Loucy (cell line): ENCODE measurements around the gene PLA2G4D.

Experiments used
- H2AFZ ChIP-seq: fragments of 200-600 bp; sonication (generic); 2 replicates; pipeline ENCODE4 v1.6.0; 2016; ENCODE audit warnings: antibody characterized with exemption, mild to moderate bottlenecking, low read length, moderate library complexity
- H3F3A ChIP-seq: fragments of 200-600 bp; 2 replicates; pipeline ENCODE4 v1.6.0; 2016; ENCODE audit warnings: antibody characterized with exemption, low read depth, mild to moderate bottlenecking
- H3K27me3 ChIP-seq: fragments of 200-600 bp; sonication (generic); 2 replicates; pipeline ENCODE4 v1.6.1; 2014; ENCODE audit warnings: low read length, mild to moderate bottlenecking; ENCODE audit not compliant: insufficient read depth, poor library complexity, severe bottlenecking
- H3K36me3 ChIP-seq: fragments of 200-600 bp; sonication (generic); 2 replicates; pipeline ENCODE4 v1.6.1; 2016; ENCODE audit warnings: low read length; ENCODE audit not compliant: insufficient read depth
- H3K4me1 ChIP-seq: fragments of 200-600 bp; sonication (generic); 2 replicates; pipeline ENCODE4 v1.5.1; 2014; ENCODE audit warnings: low read length, mild to moderate bottlenecking; ENCODE audit not compliant: insufficient read depth, poor library complexity, severe bottlenecking
- H3K4me2 ChIP-seq: fragments of 200-600 bp; sonication (generic); 2 replicates; pipeline ENCODE4 v1.6.0; 2014; ENCODE audit warnings: antibody characterized with exemption, low read length, low read depth, mild to moderate bottlenecking; ENCODE audit not compliant: poor library complexity, severe bottlenecking
- H3K4me3 ChIP-seq: fragments of 200-600 bp; sonication (generic); 2 replicates; pipeline ENCODE4 v1.5.1; 2014; ENCODE audit warnings: low read length, mild to moderate bottlenecking, mixed read lengths; ENCODE audit not compliant: poor library complexity, severe bottlenecking
- H3K79me2 ChIP-seq: fragments of 200-600 bp; sonication (generic); 2 replicates; pipeline ENCODE4 v1.6.1; 2014; ENCODE audit warnings: low read length; ENCODE audit not compliant: insufficient read depth
- H3K9ac ChIP-seq: fragments of 200-600 bp; sonication (generic); 2 replicates; pipeline ENCODE4 v1.6.0; 2014; ENCODE audit warnings: mild to moderate bottlenecking, low read depth, low read length, moderate library complexity; ENCODE audit not compliant: poor library complexity, severe bottlenecking
- H3K9me2 ChIP-seq: fragments of 200-600 bp; sonication (generic); replicated peaks from 2 replicates; pipeline ENCODE4 v1.6.1; 2016; ENCODE audit warnings: low read depth, low read length, mixed read lengths
- H3K9me3 ChIP-seq: fragments of 200-600 bp; sonication (generic); 2 replicates; pipeline ENCODE4 v1.6.1; 2014; ENCODE audit warnings: mild to moderate bottlenecking, antibody characterized with exemption, low read length, low read depth; ENCODE audit not compliant: insufficient read depth
- H4K20me1 ChIP-seq: fragments of 200-600 bp; sonication (generic); 2 replicates; pipeline ENCODE4 v1.6.0; 2014; ENCODE audit warnings: antibody characterized with exemption, low read length, mild to moderate bottlenecking; ENCODE audit not compliant: insufficient read depth, poor library complexity, severe bottlenecking
- CTCF ChIP-seq: fragments of 200-600 bp; sonication (generic); conservative IDR thresholded peaks from 2 replicates; pipeline ENCODE4 v1.5.1; 2014; ENCODE audit warnings: mild to moderate bottlenecking, antibody characterized with exemption, low read length
- EZH2phosphoT487 ChIP-seq: fragments of 200-600 bp; IDR thresholded peaks from 2 replicates; pipeline ENCODE4 v1.6.1; 2018; ENCODE audit warnings: antibody characterized with exemption, mild to moderate bottlenecking, moderate library complexity, borderline replicate concordance

Gene PLA2G4D

GRCh38 chr15:42108806-42109205 lies 14.4 kb upstream of the PLA2G4D start:
- no peaks in the 10 kb centered on the region for H3K36me3 ChIP-seq
- H3K79me2 ChIP-seq, result no peaks in the 10 kb centered on the region
- H3K27me3 ChIP-seq, result no peaks in the 10 kb centered on the region
- H3K4me1 ChIP-seq, result no peaks in the 10 kb centered on the region
- no peak for TF ChIP-seq EZH2phosphoT487
- no peak for TF ChIP-seq CTCF
- no peak overlapping the region for H3K4me3 ChIP-seq
- no peaks in the 10 kb centered on the region for H3F3A ChIP-seq
- no peaks in the 10 kb centered on the region for H3K9me2 ChIP-seq
- H3K9ac ChIP-seq, result no peak overlapping the region
- H2AFZ ChIP-seq, result no peak overlapping the region
- H4K20me1 ChIP-seq, result no peaks in the 10 kb centered on the region
- no peaks in the 10 kb centered on the region for H3K9me3 ChIP-seq
- H3K4me2 ChIP-seq, result no peak overlapping the region

- no peaks in the 10 kb centered on the region for H4K20me1 ChIP-seq
- no peaks in the 10 kb centered on the region for H3K9me3 ChIP-seq
- no peaks in the 10 kb centered on the region for H3K4me1 ChIP-seq
- no peak for TF ChIP-seq CTCF
- TF ChIP-seq EZH2phosphoT487, result no peak
- no peaks in the 10 kb centered on the region for H3K36me3 ChIP-seq
- H3K4me3 ChIP-seq, result no peak overlapping the region
- H2AFZ ChIP-seq, result no peak overlapping the region
- H3K79me2 ChIP-seq, result no peaks in the 10 kb centered on the region
- no peaks in the 10 kb centered on the region for H3K9me2 ChIP-seq
- no peak overlapping the region for H3K4me2 ChIP-seq
- no peaks in the 10 kb centered on the region for H3K27me3 ChIP-seq
- no peaks in the 10 kb centered on the region for H3F3A ChIP-seq
- H3K9ac ChIP-seq, result no peak overlapping the region
Measured at GRCh38 chr15:42108189-42108588, 13.8 kb upstream of the PLA2G4D start.

GRCh38 chr15:42107473-42107872 lies 13.1 kb upstream of the PLA2G4D start:
- no peaks in the 10 kb centered on the region for H4K20me1 ChIP-seq
- H3K9me3 ChIP-seq, result no peaks in the 10 kb centered on the region
- H3K4me3 ChIP-seq, result no peak overlapping the region
- TF ChIP-seq EZH2phosphoT487 (no peak), CTCF (no peak)
- no peaks in the 10 kb centered on the region for H3K27me3 ChIP-seq
- no peaks in the 10 kb centered on the region for H3K79me2 ChIP-seq
- no peaks in the 10 kb centered on the region for H3K36me3 ChIP-seq
- no peaks in the 10 kb centered on the region for H3K9me2 ChIP-seq
- H2AFZ ChIP-seq, result no peak overlapping the region
- no peaks in the 10 kb centered on the region for H3K4me1 ChIP-seq
- no peak overlapping the region for H3K4me2 ChIP-seq
- H3F3A ChIP-seq, result no peaks in the 10 kb centered on the region
- H3K9ac ChIP-seq, result no peak overlapping the region
